GM19351 (cell line): ENCODE measurements around the gene CLEC2A.
A peak's percentile ranks its signal among the peaks of the same experiment; 100 is the strongest.
"Not testable (repeated sequence)": the region's sequence is repeated elsewhere in the genome, so short reads cannot be mapped to it uniquely, and the experiment has no call there.

Experiments
- ATAC-seq: cut with Tn5 transposase; IDR thresholded peaks from one replicate; pipeline ENCODE4 v1.9.1; 2021; ENCODE audit warnings: mild to moderate bottlenecking, moderate library complexity; ENCODE audit not compliant: unreplicated experiment

Gene CLEC2A, protein sequence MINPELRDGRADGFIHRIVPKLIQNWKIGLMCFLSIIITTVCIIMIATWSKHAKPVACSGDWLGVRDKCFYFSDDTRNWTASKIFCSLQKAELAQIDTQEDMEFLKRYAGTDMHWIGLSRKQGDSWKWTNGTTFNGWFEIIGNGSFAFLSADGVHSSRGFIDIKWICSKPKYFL

DNA sequence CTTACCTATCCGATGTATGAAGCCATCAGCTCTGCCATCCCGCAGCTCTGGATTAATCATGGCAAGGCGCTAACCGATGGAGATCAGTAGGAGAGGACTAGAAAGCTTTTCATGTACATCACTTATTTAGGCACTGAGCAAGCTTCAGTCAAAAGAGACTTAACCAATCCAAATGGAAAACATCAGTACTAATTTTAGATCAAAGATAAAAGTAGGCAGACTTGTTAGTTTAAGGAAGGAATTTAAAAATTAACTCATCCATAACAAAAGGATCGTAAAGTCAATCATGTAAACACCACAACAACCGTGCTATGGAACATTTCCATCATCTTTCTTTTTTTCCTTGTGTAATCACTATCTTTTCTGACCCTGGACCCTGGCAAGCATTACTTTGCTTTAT is at the start of gene CLEC2A:
Gene CLEC2A (minus strand): TSS at position 101 of the 400 bp plus-strand sequence. CDS start 41 bp downstream, at position 60.
- ATAC-seq = no peak

DNA sequence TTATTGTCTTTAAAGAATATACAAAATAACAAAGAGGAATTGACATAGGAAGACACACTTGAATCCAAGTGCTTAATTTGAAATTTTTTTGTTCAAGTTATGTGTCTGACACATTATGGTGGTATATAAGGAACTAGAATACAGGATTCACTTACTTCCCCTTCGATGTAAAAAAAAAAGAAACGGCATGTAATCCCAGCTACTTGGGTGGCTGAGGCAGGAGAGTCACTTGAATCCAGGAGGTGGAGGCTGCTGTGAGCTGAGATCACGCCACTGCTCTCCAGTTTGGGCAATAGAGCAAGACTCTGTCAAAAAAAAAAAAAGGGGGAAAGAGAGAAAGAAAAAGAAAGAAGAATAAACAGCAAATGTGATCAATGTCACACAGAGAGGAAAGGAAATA is 48.0 kb upstream of the CLEC2A start:
- no peak for ATAC-seq

DNA sequence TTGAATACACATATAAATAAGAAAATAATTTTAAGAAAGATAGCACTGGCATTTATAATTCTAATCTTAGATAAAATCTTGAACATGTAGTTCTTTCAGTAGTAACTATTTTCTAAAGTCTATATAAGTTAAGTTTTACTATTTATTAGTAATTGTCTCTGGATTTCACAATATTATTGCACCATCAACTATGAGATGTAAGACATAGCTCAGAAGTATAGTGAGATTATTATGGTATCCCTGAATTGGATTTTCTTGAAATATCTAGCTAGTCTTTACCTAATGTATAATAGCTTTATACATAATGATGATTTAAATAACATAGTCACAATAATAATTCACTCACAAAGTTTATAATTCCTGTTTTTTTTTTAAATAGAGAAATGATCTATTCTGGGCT is 45.7 kb upstream of the CLEC2A start:
- ATAC-seq = no peak

DNA sequence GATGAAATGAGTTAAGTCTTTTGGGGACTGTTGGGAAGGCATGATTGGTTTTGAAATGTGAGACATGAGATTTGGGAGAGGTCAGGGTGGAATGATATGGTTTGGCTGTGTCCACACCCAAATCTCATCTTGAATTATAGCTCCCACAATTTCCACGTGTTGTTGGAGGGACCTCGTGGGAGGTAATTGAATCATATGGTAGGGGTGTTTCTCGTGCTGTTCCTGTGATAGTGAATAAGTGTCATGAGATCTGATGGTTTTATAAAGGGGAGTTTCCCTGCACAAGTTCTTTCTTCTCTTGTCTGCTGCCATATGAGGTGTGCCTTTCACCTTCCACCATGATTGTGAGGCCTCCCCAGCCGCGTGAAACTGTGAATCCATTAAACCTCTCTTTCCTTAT is 44.5 kb upstream of the CLEC2A start:
- not testable (repeated sequence) for ATAC-seq

DNA sequence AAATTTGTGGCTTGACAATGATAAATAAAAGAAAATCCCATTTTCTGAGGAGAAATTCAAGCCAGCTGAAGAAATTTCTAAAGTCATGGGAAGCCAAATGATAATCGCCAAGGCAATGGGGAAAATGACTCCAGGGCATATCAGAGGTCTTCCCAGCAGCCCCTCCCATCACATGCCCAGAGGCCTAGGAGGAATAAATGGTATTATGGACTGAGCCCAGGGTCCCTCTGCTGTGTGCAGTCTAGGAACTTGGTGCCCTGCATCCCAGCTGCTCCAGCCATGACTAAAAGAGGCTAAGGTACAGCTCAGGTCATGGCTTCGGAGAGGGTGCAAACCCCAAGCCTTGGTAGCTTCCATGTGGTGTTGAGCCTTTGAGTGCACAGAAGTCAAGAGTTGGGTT is 43.4 kb upstream of the CLEC2A start:
- ATAC-seq = no peak

DNA sequence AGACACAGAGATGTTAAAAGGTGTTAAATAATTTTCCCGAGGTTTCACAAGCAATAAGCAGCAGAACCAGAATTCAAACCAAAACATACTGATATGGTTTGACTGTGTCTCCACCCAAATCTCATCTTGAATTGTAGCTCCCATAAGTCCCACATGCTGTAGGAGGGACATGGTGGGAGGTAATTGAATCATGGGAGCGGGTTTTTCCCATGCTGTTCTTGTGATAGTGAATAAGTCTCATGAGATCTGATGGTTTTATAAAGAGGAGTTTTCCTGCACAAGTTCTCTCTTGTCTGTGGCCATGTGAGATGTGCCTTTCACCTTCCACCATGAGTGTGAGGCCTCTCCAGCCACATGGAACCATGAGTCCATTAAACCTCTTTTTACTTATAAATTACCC is 42.6 kb upstream of the CLEC2A start:
- not testable (repeated sequence) for ATAC-seq

DNA sequence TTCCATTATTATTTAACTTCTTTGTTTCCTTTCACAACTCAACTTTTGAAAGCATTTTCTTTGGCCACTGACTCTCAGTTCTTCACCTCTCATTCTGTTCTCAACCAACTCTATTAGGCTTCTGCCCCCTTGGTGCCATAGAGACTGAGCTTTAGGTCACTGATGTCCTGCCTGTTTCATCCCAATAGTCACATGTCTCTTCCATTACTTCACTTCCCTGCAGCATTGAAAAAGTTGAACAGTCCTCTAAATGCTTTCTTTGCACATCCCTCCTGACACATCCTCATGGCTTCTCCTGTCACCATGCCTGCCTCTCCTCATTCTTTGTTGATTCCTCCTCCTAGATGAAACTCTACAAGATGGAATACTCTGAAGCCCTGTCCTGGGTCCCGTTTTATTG is 41.8 kb upstream of the CLEC2A start:
- no peak for ATAC-seq

DNA sequence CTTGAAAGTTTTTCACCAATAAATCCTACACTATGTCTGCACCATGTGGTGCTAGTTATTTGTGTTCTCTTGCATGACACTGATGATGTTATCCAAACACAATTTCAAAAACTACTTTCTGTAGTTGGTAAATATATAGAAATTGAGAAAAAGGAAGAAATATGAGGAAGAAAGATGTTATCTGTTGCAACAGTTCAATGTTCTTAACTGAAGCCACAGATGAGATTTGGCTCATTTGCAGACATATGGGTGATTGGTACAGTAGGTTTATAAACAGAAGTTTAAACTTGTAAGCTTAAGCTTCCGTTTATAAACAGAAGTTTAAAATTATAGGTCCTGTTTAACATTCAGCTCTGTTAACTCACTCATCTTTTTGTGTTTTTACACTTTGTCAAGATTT is 39.0 kb upstream of the CLEC2A start, which contains the start of gene CLEC12A:
Gene CLEC12A (plus strand): TSS at position 229 of the 400 bp plus-strand sequence. CDS start 188 bp downstream, outside the sequence.
- ATAC-seq = no peak

DNA sequence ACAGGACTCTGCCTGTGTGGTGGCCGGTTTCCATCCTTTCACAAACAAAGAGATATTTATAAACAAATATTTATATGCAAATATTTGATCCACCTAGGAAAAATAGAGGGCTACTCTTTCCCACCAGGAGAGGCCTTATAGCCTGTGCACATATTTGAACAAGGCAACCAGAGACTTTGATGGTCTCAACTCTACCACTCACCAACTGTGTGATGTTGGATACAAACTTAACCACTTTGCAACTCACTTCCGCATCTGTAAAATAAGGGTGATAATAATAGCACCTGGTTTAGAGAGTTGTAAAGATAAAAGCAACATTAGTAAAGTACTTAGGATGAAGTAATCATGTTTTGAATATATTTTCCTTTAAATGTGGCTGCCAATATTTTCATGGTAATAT is 37.5 kb upstream of the CLEC2A start:
- ATAC-seq = no peak

DNA sequence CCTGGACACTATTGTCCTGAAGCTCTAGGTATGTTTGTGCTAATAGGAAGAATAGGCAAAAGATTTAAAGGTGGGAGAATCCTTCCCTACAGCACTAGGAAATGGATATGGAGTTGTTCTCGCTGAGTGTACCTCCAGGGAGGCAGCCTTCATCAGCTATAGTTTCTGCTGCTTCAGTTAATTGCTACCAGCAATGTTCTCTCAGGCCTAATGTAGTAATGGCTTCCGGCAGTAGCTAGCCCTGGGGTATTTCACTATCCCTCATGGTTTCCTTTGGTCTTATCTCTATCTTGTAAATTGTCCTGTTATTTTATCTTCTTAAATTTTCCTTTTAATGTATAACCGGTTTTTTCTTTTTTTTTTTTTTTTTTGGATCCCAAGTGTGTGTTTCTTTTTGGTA is 29.7 kb upstream of the CLEC2A start:
- ATAC-seq = no peak

DNA sequence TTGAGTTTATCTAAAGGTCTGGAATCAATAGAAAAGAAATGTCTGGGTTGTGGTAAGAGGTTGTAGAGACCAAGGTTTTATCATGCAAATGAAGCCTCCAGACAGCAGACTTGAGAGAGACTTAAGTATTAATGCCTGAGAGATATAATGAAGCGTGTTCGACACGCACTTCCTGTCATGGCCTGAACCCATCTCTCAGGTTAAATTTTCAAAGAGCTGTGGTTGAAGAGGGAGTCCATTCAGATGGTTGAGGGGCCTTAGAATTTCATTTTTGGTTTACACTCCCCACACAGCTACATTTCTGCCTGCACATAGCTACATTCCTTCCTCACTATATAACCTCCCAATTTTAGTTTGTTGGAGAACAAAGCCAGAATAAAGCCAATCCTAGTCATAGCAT is 28.9 kb upstream of the CLEC2A start:
- no peak for ATAC-seq

DNA sequence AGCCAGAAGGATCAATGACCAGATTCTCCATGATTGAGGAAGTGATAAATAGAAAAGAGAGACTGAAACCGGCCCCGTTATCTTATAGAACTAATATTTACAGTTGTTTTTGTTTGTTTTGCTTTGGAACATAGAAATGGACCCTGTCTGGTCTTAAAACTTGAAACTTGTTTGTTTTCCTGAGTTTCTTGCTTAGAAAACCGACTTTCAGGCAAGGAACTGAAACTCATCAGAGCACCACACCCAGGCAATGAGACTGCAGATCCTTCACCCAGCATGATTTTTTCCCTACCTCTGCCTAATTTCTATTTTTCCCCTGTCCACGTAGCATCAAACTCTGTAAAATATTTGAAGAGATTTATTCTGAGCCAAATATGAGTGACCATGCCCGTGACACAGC is 28.4 kb upstream of the CLEC2A start:
- ATAC-seq = no peak

DNA sequence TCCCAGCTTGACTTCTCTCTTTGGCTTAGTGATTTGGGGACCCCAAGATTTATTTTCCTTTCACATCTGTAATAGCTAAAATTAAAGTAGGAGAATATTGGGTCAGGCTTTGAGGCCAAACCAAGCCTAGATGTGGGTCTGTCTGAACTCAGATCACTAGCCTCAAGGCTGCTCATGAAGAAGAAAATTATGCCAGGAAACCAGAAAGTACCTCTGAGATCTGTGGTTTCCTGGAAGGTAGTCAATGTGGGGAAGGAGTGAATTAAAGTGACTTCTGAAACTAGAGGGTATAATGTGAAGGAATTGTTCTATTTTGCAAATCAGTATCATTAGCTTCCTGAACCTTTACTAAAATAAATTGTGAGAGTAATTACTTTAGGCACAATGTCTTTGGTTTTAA is 25.7 kb upstream of the CLEC2A start:
- ATAC-seq = no peak

DNA sequence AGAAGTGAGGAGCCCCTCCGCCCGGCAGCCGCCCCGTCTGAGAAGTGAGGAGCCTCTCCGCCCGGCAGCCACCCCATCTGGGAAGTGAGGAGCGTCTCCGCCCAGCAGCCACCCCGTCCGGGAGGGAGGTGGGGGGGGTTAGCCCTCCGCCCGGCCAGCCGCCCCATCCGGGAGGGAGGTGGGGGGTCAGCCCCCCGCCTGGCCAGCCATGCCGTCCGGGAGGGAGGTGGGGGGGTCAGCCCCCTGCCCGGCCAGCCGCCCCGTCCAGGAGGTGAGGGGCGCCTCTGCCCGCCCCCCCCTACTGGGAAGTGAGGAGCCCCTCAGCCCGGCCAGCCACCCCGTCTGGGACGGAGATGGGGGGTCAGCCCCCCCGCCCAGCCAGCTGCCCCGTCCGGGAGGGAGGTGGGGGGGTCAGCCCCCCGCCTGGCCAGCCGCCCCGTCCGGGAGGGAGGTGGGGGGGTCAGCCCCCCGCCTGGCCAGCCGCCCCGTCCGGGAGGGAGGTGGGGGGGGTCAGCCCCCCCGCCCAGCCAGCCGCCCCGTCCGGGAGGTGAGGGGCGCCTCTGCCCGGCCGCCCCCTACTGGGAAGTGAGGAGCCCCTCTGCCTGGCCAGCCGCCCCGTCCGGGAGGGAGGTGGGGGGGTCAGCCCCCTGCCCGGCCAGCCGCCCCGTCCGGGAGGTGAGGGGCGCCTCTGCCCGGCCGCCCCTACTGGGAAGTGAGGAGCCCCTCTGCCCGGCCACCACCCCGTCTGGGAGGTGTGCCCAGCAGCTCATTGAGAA is 21.0 kb upstream of the CLEC2A start:
- not testable (repeated sequence) for ATAC-seq

DNA sequence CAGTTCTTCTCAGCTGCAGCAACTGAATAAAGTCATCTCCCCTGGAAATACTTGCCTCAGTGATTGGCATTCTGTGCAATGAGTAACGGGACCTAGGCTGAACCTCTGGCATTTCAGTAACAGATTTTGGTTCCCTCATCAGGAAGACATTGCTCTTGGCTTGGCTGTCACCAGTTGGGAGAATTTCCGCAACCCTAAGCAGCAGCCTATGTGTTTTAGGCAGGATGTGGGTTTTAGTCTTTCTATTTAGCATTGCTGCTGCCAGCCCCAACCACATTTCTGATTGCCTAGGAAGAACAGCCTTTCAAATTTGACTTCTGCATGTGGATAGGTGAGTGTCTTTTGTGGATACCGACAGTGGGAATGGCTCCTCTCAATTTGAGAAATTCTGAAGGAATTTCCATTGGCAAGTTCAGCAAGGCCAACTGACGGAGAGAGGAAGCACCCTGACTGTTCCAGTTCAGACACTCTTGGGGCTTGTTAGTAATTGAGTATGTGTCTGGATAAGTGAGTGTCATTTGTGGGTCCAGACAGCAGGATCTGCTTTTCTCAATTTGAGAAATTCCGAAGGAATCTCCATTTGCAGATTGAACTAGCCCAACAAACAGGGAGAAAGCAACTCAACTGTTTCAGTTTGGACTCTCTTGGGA is 19.0 kb upstream of the CLEC2A start:
- no peak for ATAC-seq

DNA sequence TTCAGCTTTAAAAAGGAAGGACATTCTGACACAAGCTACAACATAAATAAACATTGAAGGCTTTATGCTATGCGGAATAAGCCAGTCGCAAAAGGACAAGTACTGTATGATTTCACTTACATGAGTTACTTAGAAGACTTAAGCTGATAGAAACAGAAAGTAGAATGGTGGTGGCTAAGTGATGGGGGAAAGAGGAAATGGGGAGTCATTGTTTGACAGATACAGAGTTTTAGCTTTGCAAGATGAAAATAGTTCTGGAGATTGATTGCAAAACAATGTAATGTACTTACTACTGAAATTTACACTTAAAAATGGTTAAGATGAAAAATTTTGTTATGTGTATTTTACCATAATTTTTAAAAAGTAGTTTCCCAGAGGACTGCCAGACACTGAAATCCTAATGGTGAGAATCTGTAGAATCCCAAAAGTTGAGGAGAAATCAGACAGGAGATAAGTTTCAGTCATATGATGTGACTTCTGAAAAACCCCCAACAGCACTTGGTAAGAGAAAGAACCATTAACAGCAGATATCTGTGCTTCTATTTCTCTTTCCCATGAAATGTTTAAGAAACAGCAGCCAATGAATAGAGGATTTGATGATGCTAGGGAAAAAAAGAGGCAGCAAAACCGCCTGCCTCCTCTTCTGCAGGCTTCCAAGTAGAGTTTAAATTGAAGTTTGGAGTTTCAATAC is 16.6 kb upstream of the CLEC2A start:
- ATAC-seq = peak; percentile 99

DNA sequence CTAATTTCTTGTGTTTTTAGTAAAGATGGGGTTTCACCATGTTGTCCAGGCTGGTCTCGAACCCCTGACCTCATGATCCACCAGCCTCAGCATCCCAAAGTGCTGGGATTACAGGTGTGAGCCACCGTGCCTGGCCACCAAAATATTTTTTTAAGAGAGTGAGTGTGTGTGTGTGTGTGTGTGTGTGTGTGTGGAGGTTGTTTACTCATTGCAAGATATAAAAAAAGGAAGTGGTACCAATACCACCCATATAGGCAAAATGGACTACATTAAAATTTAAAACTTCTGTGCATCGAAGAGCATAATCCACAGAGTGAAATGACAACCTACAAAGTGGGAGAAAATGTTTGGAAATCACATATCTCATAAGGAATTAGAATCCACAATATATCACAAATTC is 15.5 kb upstream of the CLEC2A start:
- no peak for ATAC-seq

DNA sequence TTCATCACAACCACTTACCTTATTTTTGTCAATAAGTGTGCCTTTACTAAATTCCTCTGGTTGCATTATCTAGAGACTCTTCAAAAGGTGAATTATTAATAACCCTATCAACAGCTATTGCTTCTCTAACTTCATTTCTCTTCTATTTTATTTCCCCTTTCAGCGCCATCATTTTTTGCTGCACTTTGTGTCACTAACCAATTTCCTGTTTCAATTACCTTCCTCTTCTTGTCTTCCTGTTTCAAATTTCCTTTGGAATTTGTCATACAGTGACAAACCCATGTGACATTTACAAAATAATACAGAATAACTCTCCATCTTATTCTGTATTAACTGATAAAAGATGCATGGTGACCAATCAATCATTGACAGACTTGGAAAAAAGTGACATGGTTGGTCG is 12.2 kb upstream of the CLEC2A start:
- no peak for ATAC-seq

DNA sequence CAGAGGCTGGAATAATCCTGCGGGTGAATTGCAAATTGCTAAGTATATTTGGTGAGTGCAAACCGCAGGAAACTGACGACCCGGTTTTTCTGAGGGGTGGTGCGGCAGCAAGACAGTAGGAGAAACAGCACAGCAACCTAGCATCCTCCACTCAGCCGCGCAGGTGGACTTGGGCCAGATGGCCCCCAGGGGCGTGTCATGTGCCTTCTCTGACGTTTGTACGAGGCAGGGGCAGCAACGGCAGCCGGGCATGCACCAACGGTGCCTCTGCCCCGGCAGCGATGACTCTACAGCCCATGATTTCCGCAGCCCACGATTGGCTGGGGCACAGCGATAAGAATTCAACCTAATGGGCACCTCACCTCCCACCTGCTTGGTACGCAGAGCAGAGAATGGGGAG is 11.1 kb upstream of the CLEC2A start:
- ATAC-seq = no peak

DNA sequence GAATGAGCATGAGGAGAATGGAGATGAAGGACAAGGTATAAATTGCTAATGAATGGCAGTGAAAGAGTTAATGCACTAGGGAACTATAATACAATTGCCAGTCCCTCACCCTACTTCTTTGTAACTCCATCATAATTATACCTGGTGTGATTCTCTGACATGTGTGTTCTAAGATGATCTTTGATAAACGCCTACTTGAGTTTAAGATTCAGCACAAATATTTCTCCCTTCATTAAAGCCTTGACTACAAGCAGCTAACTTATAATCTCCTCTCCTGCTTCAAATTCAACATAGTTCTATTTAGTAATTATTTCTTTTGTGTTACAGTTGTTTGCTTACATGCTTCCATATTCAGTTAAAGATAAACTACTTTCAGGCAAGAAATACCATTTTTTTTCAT is 9.7 kb upstream of the CLEC2A start:
- no peak for ATAC-seq

DNA sequence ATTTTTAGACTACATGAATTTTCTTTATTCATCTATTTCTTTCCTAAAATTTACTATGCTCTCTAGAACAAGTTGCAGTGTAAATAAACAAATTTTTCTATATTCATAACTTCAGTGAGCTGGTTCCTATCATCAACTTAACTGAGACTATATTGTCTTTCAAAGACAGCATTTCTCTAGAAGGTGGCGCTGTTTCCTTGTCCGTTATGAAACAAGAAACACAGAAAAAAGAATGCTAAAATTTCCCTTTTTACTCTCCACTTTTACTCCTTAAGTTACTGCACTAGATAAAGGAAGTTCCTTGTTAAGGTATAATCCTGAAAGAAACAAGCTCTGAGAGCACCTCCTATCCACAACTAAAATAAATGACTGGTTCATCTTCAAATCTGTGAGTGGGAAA is 8.2 kb upstream of the CLEC2A start:
- ATAC-seq = no peak

DNA sequence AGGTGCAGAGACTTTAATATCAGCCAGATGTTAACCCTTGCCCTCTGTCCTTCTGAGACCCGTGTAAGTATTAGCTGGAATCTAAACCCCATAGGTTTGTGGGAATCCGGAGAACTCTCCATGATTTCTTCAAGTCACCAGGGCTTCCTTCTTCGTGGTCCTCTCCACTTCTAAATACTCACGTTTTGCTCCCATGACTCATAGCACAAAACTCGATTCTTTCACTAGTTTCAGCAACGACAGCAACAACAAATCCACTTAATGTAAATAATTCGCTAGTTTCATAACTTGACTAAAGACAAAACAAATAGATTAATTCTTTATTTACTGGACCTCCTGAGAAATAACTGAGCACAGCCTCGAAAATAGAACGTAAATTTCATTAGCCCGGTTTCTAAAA is 4.4 kb upstream of the CLEC2A start:
- ATAC-seq = no peak
